ENCODE measurements around the gene TFCP2L1. TPM values are rescaled to one million over a fixed set of nuclear protein-coding genes. Genes with fewer than 3 reads are reported as not detected.

Gene TFCP2L1
- total RNA-seq, 1 donor from 2014 or later: not detected

GRCh38 chr2:121201796-121202195 is 83.2 kb downstream of the TFCP2L1 start:
- no peak for DNase-seq (ENCODE audit: low read depth, low spot score)
- no peak overlapping the region for H3K27ac Mint-ChIP-seq (ENCODE audit: unreplicated experiment)
- no peak overlapping the region for H3K4me3 Mint-ChIP-seq
- no peaks in the 10 kb centered on the region for H3K36me3 Mint-ChIP-seq (ENCODE audit: low read depth)
- no peaks in the 10 kb centered on the region for H3K27me3 Mint-ChIP-seq (ENCODE audit: low read depth)
- no peaks in the 10 kb centered on the region for H3K4me1 Mint-ChIP-seq
- no peaks in the 10 kb centered on the region for H3K9me3 Mint-ChIP-seq
- TF ChIP-seq, protein P1, sequence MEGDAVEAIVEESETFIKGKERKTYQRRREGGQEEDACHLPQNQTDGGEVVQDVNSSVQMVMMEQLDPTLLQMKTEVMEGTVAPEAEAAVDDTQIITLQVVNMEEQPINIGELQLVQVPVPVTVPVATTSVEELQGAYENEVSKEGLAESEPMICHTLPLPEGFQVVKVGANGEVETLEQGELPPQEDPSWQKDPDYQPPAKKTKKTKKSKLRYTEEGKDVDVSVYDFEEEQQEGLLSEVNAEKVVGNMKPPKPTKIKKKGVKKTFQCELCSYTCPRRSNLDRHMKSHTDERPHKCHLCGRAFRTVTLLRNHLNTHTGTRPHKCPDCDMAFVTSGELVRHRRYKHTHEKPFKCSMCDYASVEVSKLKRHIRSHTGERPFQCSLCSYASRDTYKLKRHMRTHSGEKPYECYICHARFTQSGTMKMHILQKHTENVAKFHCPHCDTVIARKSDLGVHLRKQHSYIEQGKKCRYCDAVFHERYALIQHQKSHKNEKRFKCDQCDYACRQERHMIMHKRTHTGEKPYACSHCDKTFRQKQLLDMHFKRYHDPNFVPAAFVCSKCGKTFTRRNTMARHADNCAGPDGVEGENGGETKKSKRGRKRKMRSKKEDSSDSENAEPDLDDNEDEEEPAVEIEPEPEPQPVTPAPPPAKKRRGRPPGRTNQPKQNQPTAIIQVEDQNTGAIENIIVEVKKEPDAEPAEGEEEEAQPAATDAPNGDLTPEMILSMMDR (conservative IDR thresholded peaks at IDR 0.05): no peak

GRCh38 chr2:121200419-121201315 is 84.3 kb downstream of the TFCP2L1 start:
- no peaks in the 10 kb centered on the region for H3K9me3 Mint-ChIP-seq
- H3K27ac Mint-ChIP-seq (ENCODE audit: unreplicated experiment): no peak overlapping the region
- TF ChIP-seq, protein P1 (conservative IDR thresholded peaks at IDR 0.05): no peak
- no peaks in the 10 kb centered on the region for H3K36me3 Mint-ChIP-seq (ENCODE audit: low read depth)
- H3K27me3 Mint-ChIP-seq (ENCODE audit: low read depth): no peaks in the 10 kb centered on the region
- H3K4me3 Mint-ChIP-seq: no peak overlapping the region
- no peaks in the 10 kb centered on the region for H3K4me1 Mint-ChIP-seq
- no peak for DNase-seq (ENCODE audit: low read depth, low spot score)

GRCh38 chr2:121200011-121200347 is 85.0 kb downstream of the TFCP2L1 start:
- Mint-ChIP-seq H3K36me3 (ENCODE audit: low read depth) (no peaks in the 10 kb centered on the region), H3K27me3 (ENCODE audit: low read depth) (no peaks in the 10 kb centered on the region), H3K4me1 (no peaks in the 10 kb centered on the region), H3K9me3 (no peaks in the 10 kb centered on the region), H3K27ac (ENCODE audit: unreplicated experiment) (no peak overlapping the region), H3K4me3 (no peak overlapping the region)
- TF ChIP-seq, protein P1 (conservative IDR thresholded peaks at IDR 0.05): no peak
- DNase-seq (ENCODE audit: low read depth, low spot score): no peak

DNA sequence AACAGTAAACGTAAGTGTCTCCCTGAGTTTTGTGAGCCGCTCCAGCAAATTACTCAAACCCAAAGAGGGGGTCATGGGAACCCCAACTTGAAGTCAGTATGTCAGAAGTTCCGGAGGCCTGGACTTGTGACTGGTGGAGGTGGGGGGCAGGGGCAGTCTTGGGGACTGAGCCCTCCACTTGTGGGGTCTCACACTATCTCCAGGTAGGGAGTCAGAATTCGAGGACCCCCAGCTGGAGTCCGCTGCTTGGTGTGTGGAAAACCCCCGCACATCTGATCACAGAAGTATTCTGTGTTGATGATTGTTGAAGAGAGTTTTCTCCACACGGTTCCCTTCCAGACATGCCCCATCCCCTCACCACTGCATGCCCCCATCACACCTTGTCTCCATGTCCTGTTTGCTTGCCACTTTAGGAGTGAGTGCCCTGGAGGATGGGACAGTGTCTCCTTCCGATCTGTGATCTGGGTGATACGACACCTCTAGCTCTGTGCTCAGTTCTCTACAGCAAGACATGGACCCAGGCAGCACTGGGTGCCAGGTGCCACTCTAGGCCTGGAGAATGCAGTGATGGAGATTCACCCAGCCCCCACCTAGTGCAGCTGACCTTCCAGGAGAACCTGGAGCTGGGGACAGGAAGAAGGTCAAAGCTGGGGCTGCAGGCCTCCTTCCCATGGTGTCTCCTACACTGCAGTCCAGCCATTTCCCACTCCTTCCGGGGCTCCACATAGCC is 85.6 kb downstream of the TFCP2L1 start:
- no peaks in the 10 kb centered on the region for H3K36me3 Mint-ChIP-seq (ENCODE audit: low read depth)
- TF ChIP-seq, protein P1 (conservative IDR thresholded peaks at IDR 0.05): no peak
- H3K27me3 Mint-ChIP-seq (ENCODE audit: low read depth): no peaks in the 10 kb centered on the region
- no peaks in the 10 kb centered on the region for H3K9me3 Mint-ChIP-seq
- H3K4me1 Mint-ChIP-seq: no peaks in the 10 kb centered on the region
- no peak overlapping the region for H3K4me3 Mint-ChIP-seq
- DNase-seq (ENCODE audit: low read depth, low spot score): no peak
- no peak overlapping the region for H3K27ac Mint-ChIP-seq (ENCODE audit: unreplicated experiment)

DNA sequence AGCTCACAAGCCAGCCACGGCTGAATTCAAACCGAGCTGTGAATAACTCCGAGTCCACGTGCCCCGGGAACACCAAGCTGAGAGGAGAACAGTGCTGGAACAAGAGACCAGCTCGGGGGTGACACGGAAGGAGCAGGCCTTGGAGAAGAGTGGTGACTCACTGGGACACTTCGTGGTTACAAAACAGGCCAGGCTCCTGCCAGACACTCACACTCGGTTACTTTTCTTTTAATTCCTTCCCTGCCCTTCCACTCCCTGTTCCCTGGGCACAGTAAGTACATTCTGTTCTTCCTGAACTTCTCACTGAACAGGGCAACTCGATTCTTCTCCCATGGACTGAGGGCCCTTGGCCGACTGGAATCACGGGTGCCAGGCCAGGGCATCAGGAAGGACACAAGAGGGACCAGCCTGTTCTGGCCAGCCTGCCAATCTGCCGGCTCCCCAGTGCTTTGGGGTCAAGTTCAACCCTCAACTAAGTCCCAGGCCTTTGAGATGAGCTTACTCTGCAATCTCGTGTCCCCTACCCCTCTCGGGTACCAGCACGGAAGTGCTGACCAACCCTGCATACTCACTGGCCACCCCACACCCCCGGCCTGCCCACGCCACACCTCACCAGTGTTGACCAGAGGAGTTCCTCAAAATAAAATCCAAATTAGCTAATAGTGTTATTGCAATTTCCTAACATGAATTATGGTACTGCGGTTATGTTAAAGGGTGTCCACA is 87.5 kb downstream of the TFCP2L1 start:
- no peaks in the 10 kb centered on the region for H3K27me3 Mint-ChIP-seq (ENCODE audit: low read depth)
- TF ChIP-seq, protein P1 (conservative IDR thresholded peaks at IDR 0.05): no peak
- no peaks in the 10 kb centered on the region for H3K36me3 Mint-ChIP-seq (ENCODE audit: low read depth)
- H3K4me1 Mint-ChIP-seq: peaks cover 3% of the 10 kb centered on the region
- H3K4me3 Mint-ChIP-seq: no peak overlapping the region
- DNase-seq (ENCODE audit: low read depth, low spot score): no peak
- no peak overlapping the region for H3K27ac Mint-ChIP-seq (ENCODE audit: unreplicated experiment)
- no peaks in the 10 kb centered on the region for H3K9me3 Mint-ChIP-seq
